Measurements from ENCODE around the gene STOM.

GRCh38 chr9:121362813-121363621, 7.0 kb downstream of the STOM start:
- TF ChIP-seq POLR2A (IDR thresholded peaks at IDR 0.05) (no peak), CTCF (IDR thresholded peaks at IDR 0.05) (no peak)
